GM19468 (cell line): Measurements from ENCODE around the gene ZNFX1.
A peak's percentile ranks its signal among the peaks of the same experiment; 100 is the strongest.
"Not testable (repeated sequence)": the region's sequence is repeated elsewhere in the genome, so short reads cannot be mapped to it uniquely, and the experiment has no call there.

ENCODE experiments used
- ATAC-seq: cut with Tn5 transposase; IDR thresholded peaks from one replicate; pipeline ENCODE4 v1.9.1; 2021; ENCODE audit warnings: mild to moderate bottlenecking, moderate library complexity, moderate number of reproducible peaks; ENCODE audit not compliant: unreplicated experiment; ENCODE audit errors: extremely low read depth

The ZNFX1 gene

DNA sequence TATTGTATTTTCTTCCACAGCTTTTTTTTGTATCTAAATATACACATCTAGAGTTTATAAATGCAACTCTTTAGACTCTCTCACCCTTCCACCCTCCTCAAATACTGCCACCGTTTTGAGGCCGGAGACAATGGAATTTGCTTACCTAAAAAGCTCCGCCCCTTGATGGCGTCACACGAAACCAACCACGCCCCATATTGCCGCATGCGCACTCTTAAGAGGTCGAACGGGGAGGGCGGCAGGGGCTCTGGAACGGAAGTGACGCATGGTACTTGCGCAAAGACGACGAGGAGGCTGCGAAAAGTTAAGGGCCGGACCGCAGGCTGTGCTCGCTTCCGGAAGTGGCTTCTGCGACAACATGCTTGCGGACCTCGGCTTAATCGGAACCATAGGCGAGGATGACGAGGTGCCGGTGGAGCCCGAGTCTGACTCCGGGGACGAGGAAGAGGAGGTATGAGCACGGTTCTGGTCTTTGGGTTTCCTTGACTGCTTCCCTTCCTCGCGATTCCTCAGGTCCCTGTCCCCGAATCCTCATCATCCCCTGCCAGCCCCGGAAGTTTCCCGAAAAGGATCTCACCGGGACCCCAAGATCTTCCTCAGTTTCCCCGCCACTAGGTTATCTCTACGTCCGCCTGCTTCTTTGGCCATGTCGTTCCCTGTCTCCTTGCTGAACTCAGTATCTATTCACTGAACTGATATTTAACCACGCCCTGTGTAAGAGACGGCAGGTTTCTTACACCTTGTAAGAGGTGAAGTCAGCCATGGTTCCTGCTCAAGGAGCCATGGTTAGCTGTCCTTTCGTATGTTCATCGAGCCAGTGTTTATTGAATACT lies 58.5 kb downstream of the ZNFX1 start, which contains the start of gene DDX27:
DDX27 (plus strand) TSS at position 326 of the 833 bp plus-strand sequence; CDS start at position 359, 33 bp downstream.
- ATAC-seq: peak; percentile 73

DNA sequence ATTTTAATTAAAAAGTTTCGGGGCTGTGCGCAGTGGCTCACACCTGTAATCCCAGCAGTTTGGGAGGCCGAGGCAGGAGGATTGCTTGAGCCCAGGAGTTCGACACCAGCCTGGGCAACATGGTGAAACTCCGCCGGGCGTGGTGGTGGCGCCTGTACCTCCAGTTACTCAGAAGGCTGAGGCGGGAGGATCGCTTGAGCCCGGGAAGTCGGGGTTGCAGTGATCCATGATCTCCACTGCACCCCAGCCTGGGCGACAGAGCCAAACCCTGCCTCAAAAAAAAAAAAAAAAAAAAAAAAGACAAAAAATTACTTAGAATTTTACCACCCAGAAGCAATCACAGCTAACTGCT lies 59.1 kb downstream of the ZNFX1 start:
- ATAC-seq: not testable (repeated sequence)

DNA sequence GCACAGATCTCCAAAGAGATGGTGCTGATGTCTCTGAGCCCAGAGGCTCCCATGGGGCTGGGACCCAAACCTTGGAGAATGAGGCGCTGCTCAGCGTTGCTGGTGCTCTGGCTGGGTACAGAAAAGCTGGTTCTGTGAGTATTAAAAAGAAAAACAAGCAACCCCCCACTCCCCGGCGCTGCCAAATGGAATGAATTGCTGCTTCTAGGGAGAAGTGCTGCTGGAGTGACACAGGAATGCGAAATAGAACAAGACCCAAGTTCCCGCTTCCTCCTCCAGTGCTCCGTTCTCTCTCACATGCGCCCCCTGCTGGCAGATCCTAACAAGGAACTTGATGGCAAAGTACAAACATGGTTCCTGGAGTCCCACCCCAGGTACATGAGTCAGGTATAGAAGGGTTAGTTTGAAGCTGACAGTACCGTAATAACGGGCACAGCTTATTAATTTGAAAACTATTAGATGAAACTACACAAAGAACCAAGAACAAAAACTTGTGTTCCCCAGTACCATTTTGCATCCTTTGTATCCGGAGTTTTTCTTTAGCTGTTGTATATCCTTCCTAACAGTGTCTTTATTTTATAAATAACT lies 60.8 kb downstream of the ZNFX1 start:
- ATAC-seq: no peak

DNA sequence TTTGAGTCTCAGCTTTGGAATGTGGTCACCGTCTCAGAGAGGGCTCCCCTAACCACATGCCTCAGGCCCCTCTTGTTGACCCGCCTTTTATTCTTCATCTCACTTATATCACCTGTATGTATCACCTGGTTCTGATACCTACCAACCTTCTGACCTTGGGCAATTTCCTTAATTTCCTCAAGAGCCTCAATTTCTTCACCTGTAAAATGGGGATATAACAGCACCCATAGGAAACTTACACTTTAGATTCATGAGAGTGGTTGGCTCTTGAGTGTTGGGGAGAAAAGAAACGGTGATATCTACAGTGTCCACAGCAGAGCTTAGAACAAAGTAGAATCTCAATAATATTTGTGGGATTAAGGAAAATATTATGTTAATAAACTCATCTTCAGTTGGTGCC lies 62.6 kb downstream of the ZNFX1 start:
- ATAC-seq: no peak

DNA sequence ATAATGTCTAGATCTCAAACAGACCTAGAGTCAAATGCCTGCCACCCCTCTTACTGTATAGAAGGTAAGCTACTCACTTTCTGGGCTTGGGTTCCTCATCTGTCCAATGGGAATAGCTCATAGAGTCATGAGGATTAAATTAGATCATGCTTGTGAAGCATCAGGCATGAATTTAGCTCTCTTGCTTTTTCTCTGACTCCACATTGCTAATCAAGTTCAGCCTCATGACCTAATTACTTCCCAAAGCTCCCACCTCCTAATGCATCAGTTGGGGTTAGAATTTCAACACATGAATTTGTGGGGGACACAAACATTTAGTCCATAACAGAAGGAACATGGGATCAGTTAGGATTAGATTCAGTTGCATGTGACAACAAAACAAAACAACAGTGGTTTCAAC lies 63.3 kb downstream of the ZNFX1 start:
- no peak for ATAC-seq

DNA sequence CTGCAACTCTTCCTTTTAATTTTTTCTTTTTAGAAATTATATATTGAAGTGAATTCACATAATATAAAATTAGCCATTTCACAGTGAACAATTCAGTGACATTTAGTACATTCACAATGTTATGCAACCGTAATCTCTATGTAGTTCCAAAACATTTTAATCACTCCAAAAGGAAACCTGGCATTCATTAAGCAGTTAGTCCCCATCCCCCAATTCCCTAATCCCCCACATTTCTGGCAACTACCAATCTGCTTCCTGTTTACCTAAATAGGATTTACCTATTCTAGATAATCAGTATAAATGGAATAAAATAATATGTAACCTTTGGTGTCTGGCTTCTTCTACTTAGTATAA lies 67.1 kb downstream of the ZNFX1 start:
- no peak for ATAC-seq

DNA sequence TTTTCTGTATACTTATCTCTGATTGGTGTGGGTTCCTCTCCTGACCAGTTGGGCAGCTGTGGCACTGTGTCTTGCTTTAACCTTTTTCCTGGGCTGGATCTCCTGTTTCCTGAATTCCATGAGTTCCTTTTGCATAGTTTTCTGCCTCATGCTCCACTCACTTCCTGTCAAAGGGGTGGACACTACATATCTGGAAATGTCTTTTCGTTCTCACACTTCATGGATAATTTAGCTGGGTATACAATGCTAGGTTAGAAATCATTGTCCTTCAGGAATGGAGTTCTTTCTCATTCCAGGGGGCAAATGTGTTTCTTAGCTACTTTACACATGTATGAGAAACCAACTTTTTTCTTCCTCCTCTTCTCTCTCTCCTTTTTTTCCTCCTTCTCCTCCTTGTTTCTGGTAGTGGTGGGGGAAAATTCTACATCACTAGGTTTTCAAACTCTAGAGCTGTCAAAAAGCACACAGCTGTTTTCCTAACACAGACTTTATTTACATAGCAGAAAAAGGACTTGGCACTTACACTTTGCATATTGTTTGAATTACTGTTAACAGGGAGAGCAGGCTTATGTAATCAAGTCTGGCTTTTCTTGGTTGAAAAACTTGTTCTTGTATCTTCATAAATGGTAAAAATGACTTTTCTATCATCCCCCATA lies 67.6 kb downstream of the ZNFX1 start:
- no peak for ATAC-seq

DNA sequence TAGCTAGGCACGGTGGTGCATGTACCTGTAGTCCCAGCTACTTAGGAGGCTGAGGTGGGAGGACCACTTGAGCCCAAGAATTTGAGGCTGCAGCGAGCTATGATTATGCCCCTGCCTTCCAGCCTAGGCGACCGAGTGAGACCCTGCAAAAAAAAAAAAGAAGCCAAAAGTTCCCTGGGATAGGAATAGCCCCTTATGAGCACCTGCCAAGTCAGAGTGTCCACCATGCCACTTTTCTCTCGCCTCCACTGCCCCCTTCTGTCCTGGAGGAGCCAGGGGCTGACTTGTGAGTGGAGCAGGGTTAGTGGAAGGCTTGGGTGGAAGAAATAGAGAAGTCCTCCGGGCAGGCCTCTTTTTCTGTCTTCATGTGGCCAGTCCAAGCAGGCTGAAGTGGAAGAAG lies 70.8 kb downstream of the ZNFX1 start:
- ATAC-seq: no peak

DNA sequence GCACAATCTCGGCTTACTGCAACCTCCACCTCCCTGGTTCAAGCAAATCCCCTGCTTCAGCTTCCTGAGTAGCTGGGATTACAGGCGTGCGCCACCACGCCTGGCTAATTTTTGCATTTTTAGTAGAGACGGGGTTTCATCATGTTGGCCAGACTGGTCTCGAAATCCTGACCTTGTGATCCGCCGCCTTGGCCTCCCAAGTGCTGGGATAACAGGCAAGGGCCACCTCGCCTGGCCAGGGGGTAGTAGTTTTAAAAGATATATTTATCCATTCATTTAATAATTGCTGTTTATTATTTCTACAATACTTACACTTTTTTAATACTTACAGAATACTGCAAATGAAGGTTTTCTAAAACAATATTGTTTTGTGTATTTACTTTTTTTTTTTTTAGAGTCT lies 74.1 kb downstream of the ZNFX1 start:
- no peak for ATAC-seq

DNA sequence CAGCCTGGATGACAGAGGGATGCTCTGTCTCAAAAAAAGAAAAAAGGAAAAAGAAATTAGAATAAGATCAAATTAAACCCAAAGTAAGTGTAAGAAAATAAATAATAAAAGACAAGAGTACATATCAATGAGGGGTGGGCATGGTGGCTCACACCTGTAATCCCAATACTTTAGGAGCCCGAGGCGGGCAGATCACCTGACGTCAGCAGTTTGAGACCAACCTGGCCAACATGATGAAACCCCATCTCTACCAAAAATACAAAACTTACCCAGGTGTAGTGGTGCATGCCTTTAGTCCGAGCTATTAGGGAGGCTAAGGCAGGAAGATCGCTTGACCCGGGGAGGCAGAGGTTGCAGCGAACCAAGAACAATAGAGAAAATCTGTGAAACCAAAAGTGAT lies 74.8 kb downstream of the ZNFX1 start:
- no peak for ATAC-seq

DNA sequence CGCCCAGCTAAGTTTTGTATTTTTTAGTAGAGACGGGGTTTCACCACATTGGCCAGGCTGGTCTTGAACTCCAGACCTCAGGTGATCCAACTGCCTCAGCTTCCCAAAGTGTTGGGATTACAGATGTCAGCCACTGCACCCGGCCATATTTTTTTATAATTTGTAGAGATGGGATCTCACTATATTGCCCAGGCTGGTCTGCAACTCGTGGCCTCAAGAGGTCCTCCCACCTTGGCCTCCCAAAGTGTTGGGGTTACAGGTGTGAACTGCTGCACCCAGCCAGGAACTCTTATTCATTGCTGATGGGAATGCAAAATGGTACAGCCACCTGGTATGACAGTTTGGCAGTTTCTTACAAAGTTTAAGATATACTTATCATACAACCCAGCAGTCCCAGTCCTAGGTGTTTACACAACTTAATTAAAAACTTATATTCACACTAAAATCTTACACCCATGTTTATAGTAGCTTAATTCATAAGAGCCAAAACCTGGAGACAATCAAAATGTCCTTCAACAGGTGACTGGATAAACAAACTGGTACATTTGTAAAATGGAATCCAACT lies 78.0 kb downstream of the ZNFX1 start:
- ATAC-seq: no peak

DNA sequence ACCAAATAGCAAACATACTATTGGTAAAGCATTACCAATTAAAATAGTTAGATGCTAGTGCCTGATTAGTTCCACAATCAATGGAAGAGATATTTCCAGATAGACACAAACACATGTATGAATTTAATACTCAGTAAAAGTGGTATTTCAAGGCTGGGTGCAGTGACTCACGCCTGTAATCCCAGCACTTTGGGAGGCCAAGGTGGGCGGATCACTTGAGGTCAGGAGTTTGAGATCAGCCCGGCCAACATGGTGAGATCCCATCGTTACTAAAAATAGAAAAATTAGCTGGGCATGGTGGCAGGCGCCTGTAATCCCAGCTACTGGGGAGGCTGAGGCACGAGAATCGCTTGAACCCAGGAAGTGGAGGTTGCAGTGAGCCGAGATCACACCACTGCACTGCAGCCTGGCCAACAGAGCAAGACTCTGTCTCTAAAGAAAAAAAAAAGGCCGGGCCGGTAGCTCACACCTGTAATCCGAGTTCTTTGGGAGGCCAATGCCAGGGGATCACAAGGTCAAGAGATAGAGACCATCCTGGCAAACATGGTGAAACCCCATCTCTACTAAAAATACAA lies 84.8 kb downstream of the ZNFX1 start:
- ATAC-seq: not testable (repeated sequence)
